Measurements from ENCODE around the gene ASIC4. TPM values are rescaled to one million over a fixed set of nuclear protein-coding genes. Genes with fewer than 3 reads are reported as not detected.

ASIC4 gene
- total and polyA plus RNA-seq, 2 of the 13 experiments (the other 11 are each of a cell fraction or from before 2014, with no cell fraction given): 0.03 TPM; not detected in 1

DNA sequence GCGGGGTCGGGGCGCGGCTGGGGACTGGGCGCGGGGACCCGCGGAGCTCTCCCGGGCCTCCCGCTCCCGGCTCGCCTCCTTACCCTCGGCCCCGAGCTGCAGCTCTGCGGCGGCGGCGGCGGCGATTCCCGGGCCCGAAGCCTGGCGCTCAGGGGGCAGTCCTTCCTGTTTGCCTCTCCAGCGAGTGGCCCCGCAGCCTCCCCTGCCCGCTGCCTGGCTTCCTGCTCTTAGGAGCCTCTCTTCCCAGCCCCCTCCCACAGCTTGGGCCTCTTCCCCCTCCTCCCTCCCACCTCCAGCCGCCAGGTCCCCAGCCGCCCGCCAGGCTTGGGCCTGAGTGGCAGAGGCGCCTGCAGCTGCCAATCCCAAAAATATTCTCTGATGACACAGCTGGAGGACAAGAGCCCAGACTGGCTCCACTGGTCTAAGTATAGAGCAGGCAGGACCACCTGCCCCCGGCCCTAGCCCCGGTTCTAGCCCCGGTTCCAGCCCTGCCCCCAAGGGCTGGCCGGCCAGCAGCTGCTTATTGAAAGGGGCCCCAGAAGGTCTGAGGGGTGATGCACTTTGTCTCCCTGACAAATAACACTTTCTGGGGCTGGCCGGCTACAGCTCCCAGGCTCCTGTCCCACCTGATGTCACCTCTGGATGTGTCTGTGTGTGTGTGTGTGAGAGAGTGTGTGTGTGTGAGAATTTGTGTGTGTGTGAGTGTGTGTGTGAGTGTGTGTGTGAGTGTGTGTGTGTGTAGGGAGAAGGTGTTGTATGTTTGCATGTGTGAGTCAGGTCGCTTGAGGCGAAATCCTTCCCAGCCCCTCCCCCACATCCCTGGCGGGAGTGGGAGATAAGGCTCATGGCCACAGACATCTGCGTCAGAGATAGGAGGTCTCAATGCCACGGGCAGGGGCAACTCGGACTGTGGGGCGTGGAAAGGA, 57.3 kb downstream of the ASIC4 start, which contains the start of gene OBSL1 (continued):
- TF ChIP-seq, protein P1, sequence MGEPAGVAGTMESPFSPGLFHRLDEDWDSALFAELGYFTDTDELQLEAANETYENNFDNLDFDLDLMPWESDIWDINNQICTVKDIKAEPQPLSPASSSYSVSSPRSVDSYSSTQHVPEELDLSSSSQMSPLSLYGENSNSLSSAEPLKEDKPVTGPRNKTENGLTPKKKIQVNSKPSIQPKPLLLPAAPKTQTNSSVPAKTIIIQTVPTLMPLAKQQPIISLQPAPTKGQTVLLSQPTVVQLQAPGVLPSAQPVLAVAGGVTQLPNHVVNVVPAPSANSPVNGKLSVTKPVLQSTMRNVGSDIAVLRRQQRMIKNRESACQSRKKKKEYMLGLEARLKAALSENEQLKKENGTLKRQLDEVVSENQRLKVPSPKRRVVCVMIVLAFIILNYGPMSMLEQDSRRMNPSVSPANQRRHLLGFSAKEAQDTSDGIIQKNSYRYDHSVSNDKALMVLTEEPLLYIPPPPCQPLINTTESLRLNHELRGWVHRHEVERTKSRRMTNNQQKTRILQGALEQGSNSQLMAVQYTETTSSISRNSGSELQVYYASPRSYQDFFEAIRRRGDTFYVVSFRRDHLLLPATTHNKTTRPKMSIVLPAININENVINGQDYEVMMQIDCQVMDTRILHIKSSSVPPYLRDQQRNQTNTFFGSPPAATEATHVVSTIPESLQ (CRISPR knock-in tag; conservative IDR thresholded peaks at IDR 0.05): no peak
- no peak for TF ChIP-seq SMARCE1 (IDR thresholded peaks at IDR 0.05; ENCODE audit: borderline replicate concordance)
- no peak for TF ChIP-seq ZFYVE20 (CRISPR knock-in tag; IDR thresholded peaks at IDR 0.05; ENCODE audit: borderline replicate concordance, low read depth)
- TF ChIP-seq, protein P2, sequence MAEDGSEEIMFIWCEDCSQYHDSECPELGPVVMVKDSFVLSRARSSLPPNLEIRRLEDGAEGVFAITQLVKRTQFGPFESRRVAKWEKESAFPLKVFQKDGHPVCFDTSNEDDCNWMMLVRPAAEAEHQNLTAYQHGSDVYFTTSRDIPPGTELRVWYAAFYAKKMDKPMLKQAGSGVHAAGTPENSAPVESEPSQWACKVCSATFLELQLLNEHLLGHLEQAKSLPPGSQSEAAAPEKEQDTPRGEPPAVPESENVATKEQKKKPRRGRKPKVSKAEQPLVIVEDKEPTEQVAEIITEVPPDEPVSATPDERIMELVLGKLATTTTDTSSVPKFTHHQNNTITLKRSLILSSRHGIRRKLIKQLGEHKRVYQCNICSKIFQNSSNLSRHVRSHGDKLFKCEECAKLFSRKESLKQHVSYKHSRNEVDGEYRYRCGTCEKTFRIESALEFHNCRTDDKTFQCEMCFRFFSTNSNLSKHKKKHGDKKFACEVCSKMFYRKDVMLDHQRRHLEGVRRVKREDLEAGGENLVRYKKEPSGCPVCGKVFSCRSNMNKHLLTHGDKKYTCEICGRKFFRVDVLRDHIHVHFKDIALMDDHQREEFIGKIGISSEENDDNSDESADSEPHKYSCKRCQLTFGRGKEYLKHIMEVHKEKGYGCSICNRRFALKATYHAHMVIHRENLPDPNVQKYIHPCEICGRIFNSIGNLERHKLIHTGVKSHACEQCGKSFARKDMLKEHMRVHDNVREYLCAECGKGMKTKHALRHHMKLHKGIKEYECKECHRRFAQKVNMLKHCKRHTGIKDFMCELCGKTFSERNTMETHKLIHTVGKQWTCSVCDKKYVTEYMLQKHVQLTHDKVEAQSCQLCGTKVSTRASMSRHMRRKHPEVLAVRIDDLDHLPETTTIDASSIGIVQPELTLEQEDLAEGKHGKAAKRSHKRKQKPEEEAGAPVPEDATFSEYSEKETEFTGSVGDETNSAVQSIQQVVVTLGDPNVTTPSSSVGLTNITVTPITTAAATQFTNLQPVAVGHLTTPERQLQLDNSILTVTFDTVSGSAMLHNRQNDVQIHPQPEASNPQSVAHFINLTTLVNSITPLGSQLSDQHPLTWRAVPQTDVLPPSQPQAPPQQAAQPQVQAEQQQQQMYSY (CRISPR knock-in tag; IDR thresholded peaks at IDR 0.05): no peak
- no peak for TF ChIP-seq ZBTB25 (CRISPR knock-in tag; IDR thresholded peaks at IDR 0.05)
- TF ChIP-seq, protein P3, sequence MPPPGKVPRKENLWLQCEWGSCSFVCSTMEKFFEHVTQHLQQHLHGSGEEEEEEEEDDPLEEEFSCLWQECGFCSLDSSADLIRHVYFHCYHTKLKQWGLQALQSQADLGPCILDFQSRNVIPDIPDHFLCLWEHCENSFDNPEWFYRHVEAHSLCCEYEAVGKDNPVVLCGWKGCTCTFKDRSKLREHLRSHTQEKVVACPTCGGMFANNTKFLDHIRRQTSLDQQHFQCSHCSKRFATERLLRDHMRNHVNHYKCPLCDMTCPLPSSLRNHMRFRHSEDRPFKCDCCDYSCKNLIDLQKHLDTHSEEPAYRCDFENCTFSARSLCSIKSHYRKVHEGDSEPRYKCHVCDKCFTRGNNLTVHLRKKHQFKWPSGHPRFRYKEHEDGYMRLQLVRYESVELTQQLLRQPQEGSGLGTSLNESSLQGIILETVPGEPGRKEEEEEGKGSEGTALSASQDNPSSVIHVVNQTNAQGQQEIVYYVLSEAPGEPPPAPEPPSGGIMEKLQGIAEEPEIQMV (CRISPR knock-in tag; IDR thresholded peaks at IDR 0.05; ENCODE audit: low read depth): peak; percentile 52; the same call in 1 of the 2 replicates
- no peak for TF ChIP-seq CERS6 (CRISPR knock-in tag; IDR thresholded peaks at IDR 0.05)
- no peak for TF ChIP-seq ZNF30 (CRISPR knock-in tag; IDR thresholded peaks at IDR 0.05)
- TF ChIP-seq TARDBP (CRISPR knock-in tag; IDR thresholded peaks at IDR 0.05): peak; percentile 94
- no peak; the same call in 1 of the 2 replicates for TF ChIP-seq ZNF772 (CRISPR knock-in tag; IDR thresholded peaks at IDR 0.05)
- TF ChIP-seq RBM39 (IDR thresholded peaks at IDR 0.05; ENCODE audit: low read depth, low read length, poor library complexity, severe bottlenecking): peak; percentile 64
- peak; percentile 55; the same call in 1 of the 2 replicates for TF ChIP-seq SPEN (CRISPR knock-in tag; IDR thresholded peaks at IDR 0.05; ENCODE audit: low read depth)
- TF ChIP-seq ZNF496 (CRISPR knock-in tag; IDR thresholded peaks at IDR 0.05; ENCODE audit: insufficient replicate concordance): no peak
- TF ChIP-seq NRL (CRISPR knock-in tag; IDR thresholded peaks at IDR 0.05; ENCODE audit: borderline replicate concordance): peak; percentile 59; the same call in 1 of the 2 replicates
- TF ChIP-seq, protein P4, sequence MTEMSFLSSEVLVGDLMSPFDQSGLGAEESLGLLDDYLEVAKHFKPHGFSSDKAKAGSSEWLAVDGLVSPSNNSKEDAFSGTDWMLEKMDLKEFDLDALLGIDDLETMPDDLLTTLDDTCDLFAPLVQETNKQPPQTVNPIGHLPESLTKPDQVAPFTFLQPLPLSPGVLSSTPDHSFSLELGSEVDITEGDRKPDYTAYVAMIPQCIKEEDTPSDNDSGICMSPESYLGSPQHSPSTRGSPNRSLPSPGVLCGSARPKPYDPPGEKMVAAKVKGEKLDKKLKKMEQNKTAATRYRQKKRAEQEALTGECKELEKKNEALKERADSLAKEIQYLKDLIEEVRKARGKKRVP (CRISPR knock-in tag; IDR thresholded peaks at IDR 0.05): peak in 1 of 2 experiments; percentile 84; a peak in 2 of 4 replicates
- peak; percentile 61 for TF ChIP-seq MED8 (CRISPR knock-in tag; IDR thresholded peaks at IDR 0.05; ENCODE audit: insufficient replicate concordance)

Data from HepG2 (cell line).